ENCODE measurements around the gene MXRA8. TPM values are rescaled to one million over a fixed set of nuclear protein-coding genes. Genes with fewer than 3 reads are reported as not detected.

The MXRA8 gene
- total RNA-seq, 2 donors from 2014 or later, result 1.6 to 3.0 TPM

DNA sequence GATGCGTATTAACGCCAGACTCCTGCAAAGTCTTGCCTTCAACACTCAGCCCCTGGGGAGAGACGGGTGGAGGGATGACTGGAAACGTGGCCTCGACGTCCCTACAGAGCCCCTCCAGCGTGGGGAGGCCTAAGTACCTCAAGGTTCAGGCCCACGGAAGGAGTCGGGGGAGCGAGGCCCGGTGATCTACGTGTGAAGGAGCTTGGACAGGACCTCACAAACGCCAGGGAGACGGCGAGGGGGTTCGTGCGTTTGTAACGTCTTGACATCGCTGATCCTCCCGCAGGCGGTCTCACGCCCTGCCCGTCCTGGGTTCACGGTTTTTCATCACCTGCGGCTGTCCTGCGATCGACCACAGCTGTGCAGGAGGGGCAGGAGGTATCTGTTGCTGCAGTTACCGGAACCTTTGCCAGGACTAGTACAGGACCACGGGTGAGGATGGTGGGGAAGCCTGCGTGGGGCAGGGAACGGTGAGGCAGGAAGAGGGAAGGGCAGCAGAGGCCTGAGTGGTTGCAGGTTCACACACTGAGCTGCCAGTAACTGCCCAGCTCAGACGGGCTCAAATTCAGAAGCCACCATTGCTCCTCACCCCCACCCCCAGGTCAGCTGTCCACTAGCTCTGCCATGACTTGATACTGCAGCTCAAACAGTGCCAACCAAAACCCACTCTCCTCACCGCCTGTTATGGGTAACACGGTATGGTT lies 41.7 kb upstream of the MXRA8 start:
- H3K4me3 Mint-ChIP-seq, result peak overlapping the region; percentile 92 to 97
- peaks cover 15 to 28% of the 10 kb centered on the region in 2 donors for H3K36me3 Mint-ChIP-seq (ENCODE audit: insufficient read depth in 2 of 2)
- H3K4me1 Mint-ChIP-seq (ENCODE audit: low read depth), result peaks cover 63% of the 10 kb centered on the region
- H3K27me3 Mint-ChIP-seq (ENCODE audit: low read depth), result no peaks in the 10 kb centered on the region
- ATAC-seq (replicated peaks in 1 of 2) (no peak), DNase-seq (peak; percentile 22 to 33)
- H3K27ac Mint-ChIP-seq, result peak overlapping the region; percentile 91
- no peaks in the 10 kb centered on the region for H3K9me3 Mint-ChIP-seq

DNA sequence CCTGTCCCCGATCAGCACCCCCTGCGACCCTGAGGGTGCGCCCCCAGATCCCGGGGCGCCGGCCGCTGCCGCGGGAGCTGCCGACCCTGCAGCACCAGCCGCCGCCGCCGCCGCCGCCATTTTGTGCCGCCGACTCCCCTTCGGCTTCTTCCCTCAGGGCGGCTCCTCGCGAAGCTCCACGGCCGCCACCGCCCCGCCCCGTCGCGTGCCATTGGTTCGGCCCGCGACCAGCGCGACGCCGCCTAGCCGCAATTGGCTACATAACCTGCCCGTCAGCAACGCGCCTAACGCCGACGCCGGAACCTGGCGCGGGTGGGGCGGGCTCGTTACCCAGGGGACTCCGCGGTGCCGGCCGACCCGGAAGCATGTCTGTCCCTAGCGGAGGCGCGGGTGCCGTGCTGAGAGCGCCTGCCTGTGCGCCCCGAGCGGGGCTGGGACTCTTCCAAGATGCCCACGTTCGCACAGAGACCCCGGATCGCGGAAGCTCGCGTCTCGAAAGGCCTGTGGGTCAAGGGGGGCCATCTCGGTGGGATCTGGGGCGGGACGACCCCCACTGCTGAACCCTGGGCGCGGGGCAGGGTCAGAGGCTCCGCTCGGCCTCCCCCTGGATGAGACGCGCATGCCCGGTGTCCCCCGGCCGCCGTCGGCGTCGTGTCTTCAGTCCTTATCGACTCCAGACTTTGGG lies 41.0 kb upstream of the MXRA8 start, which contains the start of gene CCNL2:
Gene CCNL2, minus strand, starts transcription at position 149 of the 685 bp plus-strand sequence. Its CDS starts 29 bp downstream, at position 120.
- DNase-seq (peak; percentile 100), ATAC-seq (replicated peaks in 1 of 2) (peak; percentile 98)
- H3K36me3 Mint-ChIP-seq (ENCODE audit: insufficient read depth in 2 of 2), result peaks cover 15 to 32% of the 10 kb centered on the region in 2 donors
- peak within 1 kb of the TSS; percentile 92 to 97 for H3K4me3 Mint-ChIP-seq
- no peaks in the 10 kb centered on the region for H3K9me3 Mint-ChIP-seq
- H3K4me1 Mint-ChIP-seq (ENCODE audit: low read depth), result peaks cover 61% of the 10 kb centered on the region
- peak within 1 kb of the TSS; percentile 91 for H3K27ac Mint-ChIP-seq
- H3K27me3 Mint-ChIP-seq (ENCODE audit: low read depth), result no peaks in the 10 kb centered on the region

DNA sequence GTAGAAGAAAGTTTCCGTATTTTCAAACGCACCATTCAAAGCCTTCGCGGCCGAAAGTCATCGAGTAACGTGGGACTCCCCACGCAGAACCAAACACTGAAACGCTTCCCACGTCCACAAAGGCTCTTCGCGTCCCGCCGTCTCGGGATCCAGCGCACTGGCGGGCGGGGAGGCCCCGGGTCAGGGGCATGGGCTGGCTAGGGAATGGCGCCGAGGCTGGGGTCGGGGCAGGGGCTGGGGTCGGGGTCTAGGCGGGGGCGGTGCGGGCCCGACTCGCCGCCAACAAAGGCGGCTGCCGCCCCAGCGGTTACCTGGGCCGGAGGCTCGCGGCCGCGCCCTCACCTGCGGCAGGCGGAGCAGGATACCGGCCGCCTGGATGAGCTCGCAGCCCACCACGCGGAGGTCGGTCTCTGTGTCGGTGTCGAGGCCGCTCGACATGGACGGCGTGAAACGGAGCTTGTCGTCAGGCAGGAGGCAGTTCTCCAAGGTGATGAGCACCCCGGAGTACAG lies 40.4 kb upstream of the MXRA8 start:
- peak overlapping the region; percentile 92 to 97 for H3K4me3 Mint-ChIP-seq
- H3K36me3 Mint-ChIP-seq (ENCODE audit: insufficient read depth in 2 of 2), result peaks cover 16 to 32% of the 10 kb centered on the region in 2 donors
- DNase-seq (peak in 1 of 2 donors; percentile 29), ATAC-seq (replicated peaks in 1 of 2) (peak; percentile 3)
- H3K4me1 Mint-ChIP-seq (ENCODE audit: low read depth), result peaks cover 60% of the 10 kb centered on the region
- no peaks in the 10 kb centered on the region for H3K9me3 Mint-ChIP-seq
- peak overlapping the region; percentile 89 for H3K27ac Mint-ChIP-seq
- no peaks in the 10 kb centered on the region for H3K27me3 Mint-ChIP-seq (ENCODE audit: low read depth)

DNA sequence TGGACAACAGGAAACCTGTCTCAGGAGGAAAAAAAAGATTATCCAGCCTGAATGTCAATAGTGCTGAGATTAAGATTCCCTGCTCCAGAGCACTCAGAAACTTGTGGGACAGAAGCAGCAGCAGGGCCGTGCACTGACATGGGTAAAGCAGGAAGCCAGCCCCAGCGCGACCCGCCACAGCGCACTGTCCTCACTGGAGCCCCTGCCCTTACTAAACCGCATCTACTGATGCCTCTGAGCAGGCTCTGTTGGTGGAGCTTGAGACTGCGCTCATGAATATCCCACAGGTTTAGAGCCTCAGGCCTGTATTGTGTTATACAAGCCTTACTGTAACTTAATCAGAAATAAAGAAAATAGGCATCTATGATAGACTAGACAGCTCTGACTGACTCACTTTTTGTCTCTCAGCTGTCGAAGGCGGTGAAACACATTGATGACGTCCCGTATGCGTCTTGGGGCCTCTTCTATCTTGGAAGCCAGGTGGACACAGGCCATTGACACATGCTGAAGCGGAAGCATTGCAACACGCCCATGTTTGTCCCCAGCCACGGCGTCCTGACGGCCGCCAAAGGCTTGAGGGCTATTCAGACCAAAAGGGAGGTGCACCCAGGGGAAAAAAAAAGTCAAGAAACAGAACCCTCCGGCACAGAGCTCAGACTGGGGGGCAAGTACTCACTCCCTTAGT lies 39.6 kb upstream of the MXRA8 start:
- peaks cover 57% of the 10 kb centered on the region for H3K4me1 Mint-ChIP-seq (ENCODE audit: low read depth)
- H3K27ac Mint-ChIP-seq, result peak overlapping the region; percentile 89
- DNase-seq (no peak), ATAC-seq (replicated peaks in 1 of 2) (no peak)
- no peaks in the 10 kb centered on the region for H3K9me3 Mint-ChIP-seq
- peaks cover 16 to 36% of the 10 kb centered on the region in 2 donors for H3K36me3 Mint-ChIP-seq (ENCODE audit: insufficient read depth in 2 of 2)
- peak overlapping the region; percentile 92 to 97 for H3K4me3 Mint-ChIP-seq
- no peaks in the 10 kb centered on the region for H3K27me3 Mint-ChIP-seq (ENCODE audit: low read depth)

DNA sequence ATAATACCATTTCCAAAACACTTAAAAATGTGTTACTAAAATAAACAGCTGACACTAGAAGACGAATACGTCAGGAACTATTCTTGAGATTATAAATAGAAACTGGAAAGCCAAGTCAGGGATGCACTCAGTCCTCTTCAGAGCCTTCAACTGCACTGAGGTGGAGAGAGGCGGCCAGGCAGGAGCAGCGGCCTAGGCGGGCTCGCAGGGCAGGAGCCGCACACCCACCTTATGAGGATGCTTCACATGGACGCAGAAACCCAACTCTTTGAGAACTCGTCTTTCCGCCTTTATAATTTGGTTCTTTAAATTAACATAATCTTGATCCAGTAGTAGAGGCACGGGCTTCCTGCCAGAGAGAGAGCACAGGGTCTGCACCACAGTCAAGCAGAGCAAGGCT lies 36.8 kb upstream of the MXRA8 start:
- no peak for DNase-seq
- peaks cover 34% of the 10 kb centered on the region for H3K4me1 Mint-ChIP-seq (ENCODE audit: low read depth)
- H3K9me3 Mint-ChIP-seq, result no peaks in the 10 kb centered on the region
- peaks cover 11 to 48% of the 10 kb centered on the region in 2 donors for H3K36me3 Mint-ChIP-seq (ENCODE audit: insufficient read depth in 2 of 2)
- H3K4me3 Mint-ChIP-seq, result no peak overlapping the region
- no peak for ATAC-seq (replicated peaks in 1 of 2)
- peak overlapping the region; percentile 69 for H3K27ac Mint-ChIP-seq
- H3K27me3 Mint-ChIP-seq (ENCODE audit: low read depth), result no peaks in the 10 kb centered on the region

DNA sequence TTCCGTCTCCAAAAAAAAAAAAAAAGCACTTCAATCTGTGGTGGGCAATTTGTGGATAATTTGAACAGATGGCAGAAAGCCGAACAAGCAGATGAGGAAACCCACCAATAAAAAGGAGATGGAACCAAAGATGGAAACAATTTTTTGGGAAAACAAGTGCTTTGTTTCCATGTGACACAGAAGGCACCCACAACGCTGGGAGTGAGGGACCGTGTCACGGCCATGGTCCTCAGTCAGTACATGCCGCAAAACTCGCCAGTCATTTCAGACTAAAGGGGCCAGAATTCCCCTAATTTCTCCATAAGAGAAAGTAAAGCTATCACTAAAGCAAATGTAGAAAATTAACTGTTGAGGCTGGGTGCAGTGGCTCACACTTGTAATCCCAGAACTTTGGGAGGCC lies 35.8 kb upstream of the MXRA8 start:
- H3K36me3 Mint-ChIP-seq (ENCODE audit: insufficient read depth in 2 of 2), result peaks cover 13 to 57% of the 10 kb centered on the region in 2 donors
- DNase-seq (no peak), ATAC-seq (replicated peaks in 1 of 2) (no peak)
- no peak overlapping the region for H3K27ac Mint-ChIP-seq
- peaks cover 34% of the 10 kb centered on the region for H3K4me1 Mint-ChIP-seq (ENCODE audit: low read depth)
- H3K27me3 Mint-ChIP-seq (ENCODE audit: low read depth), result no peaks in the 10 kb centered on the region
- H3K4me3 Mint-ChIP-seq, result no peak overlapping the region
- H3K9me3 Mint-ChIP-seq, result no peaks in the 10 kb centered on the region

DNA sequence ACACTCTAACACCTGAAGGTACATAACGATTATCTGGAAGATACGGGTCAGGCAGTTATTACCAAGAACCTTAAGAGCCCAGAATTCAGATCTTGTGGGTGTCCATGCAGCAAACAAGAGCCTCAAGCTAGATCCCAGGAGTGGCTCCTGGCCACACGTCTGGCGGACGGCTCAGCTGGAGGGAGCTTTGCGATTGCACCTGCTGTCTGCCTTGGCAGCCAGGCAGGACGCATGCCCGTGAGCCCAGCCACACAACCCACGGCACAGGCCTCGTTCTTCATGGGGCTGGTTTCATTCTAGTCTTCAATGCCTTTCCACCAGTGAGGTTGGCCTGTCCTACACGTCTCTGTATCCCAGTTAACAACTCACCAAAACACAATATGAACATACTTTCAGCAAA lies 35.1 kb upstream of the MXRA8 start:
- no peak overlapping the region for H3K27ac Mint-ChIP-seq
- H3K4me3 Mint-ChIP-seq, result no peak overlapping the region
- no peak for DNase-seq
- H3K27me3 Mint-ChIP-seq (ENCODE audit: low read depth), result no peaks in the 10 kb centered on the region
- H3K4me1 Mint-ChIP-seq (ENCODE audit: low read depth), result peaks cover 34% of the 10 kb centered on the region
- peaks cover 13 to 61% of the 10 kb centered on the region in 2 donors for H3K36me3 Mint-ChIP-seq (ENCODE audit: insufficient read depth in 2 of 2)
- no peak for ATAC-seq (replicated peaks in 1 of 2)
- no peaks in the 10 kb centered on the region for H3K9me3 Mint-ChIP-seq

DNA sequence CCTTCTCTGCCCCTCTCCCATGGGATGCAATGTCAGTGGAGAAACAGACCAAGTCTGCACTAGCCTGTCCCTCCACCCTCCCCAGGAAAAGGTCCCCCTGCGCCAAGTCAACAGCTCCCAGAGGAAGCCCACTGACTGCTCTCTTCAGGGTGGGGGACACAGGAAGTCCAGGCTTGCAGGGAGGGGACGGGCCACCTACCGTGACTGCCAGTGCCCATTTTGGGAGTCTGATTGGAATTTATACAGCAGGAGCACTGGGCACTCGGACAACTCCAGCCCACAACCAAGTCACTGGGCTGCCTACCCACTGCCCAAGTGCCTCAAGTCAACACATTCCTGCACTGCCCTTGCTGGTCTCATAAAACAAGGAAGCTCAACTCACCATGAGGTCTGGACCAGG lies 34.7 kb upstream of the MXRA8 start:
- no peak for ATAC-seq (replicated peaks in 1 of 2)
- peaks cover 30% of the 10 kb centered on the region for H3K4me1 Mint-ChIP-seq (ENCODE audit: low read depth)
- peaks cover 12 to 62% of the 10 kb centered on the region in 2 donors for H3K36me3 Mint-ChIP-seq (ENCODE audit: insufficient read depth in 2 of 2)
- no peaks in the 10 kb centered on the region for H3K9me3 Mint-ChIP-seq
- H3K27ac Mint-ChIP-seq, result no peak overlapping the region
- H3K27me3 Mint-ChIP-seq (ENCODE audit: low read depth), result no peaks in the 10 kb centered on the region
- no peak overlapping the region for H3K4me3 Mint-ChIP-seq
- no peak for DNase-seq

DNA sequence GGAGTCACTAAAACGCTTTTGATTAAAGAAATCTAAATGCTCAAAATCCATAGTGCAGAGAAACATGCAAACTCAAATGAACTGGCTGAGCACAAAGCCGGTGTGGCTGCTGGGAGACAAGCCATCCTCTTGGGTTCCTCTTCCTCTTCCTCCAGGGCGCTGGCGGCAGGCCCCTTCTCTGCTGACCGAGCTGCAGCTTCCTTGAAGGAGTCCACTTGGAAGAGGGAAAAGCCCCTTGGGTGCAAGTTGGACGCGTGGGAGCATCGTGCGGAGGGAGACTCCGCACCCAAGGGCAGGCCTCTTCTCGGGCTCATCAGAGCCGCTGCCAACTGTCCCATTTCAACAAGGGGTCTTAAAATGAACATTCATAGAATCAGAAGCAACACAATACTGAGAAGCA lies 32.9 kb upstream of the MXRA8 start:
- Mint-ChIP-seq H3K4me3 (no peak overlapping the region), H3K27ac (no peak overlapping the region), H3K4me1 (ENCODE audit: low read depth) (peaks cover 21% of the 10 kb centered on the region), H3K27me3 (ENCODE audit: low read depth) (no peaks in the 10 kb centered on the region), H3K9me3 (no peaks in the 10 kb centered on the region), H3K36me3 (ENCODE audit: insufficient read depth in 2 of 2) (peaks cover 14 to 61% of the 10 kb centered on the region in 2 donors)
- DNase-seq, result no peak
- ATAC-seq (replicated peaks in 1 of 2), result no peak

DNA sequence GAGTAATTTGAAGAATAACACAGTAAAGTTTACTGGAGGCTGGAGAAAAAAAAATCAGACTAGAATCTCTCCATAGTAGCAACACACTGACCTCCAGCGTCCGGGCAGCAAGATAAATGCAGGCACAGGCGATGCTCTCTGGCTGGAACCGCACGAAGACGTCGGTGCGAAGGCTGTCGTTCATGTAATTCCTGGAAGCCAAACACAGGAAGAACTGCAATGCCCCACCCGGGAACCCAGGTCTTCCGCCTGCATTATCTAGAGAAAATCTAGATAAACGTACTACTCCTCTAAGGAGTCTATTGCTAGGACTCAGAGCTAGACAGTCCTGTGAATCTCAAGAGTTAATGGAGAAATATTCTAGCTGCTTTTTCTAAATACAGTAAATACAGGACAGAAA lies 32.3 kb upstream of the MXRA8 start:
- no peak overlapping the region for H3K27ac Mint-ChIP-seq
- no peak for ATAC-seq (replicated peaks in 1 of 2)
- no peaks in the 10 kb centered on the region for H3K9me3 Mint-ChIP-seq

DNA sequence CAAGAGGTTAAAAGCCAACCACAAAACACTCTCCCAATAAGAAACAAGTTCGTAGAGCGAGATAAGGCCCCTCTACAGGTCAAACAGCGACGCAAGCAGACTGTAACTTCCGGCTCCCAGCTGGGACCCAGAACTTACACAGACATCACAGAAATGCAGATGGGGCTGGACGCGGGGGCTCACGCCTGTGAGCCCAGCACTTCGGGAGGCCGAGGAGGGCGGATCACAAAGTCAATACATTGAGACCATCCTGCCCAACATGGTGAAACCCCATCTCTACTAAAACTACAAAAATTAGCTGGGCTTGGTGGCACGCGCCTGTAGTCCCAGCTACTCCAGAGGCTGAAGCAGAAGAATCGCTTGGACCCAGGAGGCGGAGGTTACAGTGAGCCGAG lies 29.7 kb upstream of the MXRA8 start:
- H3K36me3 Mint-ChIP-seq (ENCODE audit: insufficient read depth in 2 of 2), result peaks cover 8 to 36% of the 10 kb centered on the region in 2 donors
- H3K4me1 Mint-ChIP-seq (ENCODE audit: low read depth), result no peaks in the 10 kb centered on the region
- DNase-seq (no peak), ATAC-seq (replicated peaks in 1 of 2) (no peak)
- no peaks in the 10 kb centered on the region for H3K27me3 Mint-ChIP-seq (ENCODE audit: low read depth)
- H3K4me3 Mint-ChIP-seq, result no peak overlapping the region
- H3K27ac Mint-ChIP-seq, result no peak overlapping the region
- H3K9me3 Mint-ChIP-seq, result no peaks in the 10 kb centered on the region

More for the DNA sequence above, 32.3 kb upstream of the MXRA8 start:
- H3K36me3 Mint-ChIP-seq (ENCODE audit: insufficient read depth in 2 of 2), result peaks cover 14 to 59% of the 10 kb centered on the region in 2 donors
- H3K4me1 Mint-ChIP-seq (ENCODE audit: low read depth), result peaks cover 19% of the 10 kb centered on the region
- no peak overlapping the region for H3K4me3 Mint-ChIP-seq
- no peak for DNase-seq
- H3K27me3 Mint-ChIP-seq (ENCODE audit: low read depth), result no peaks in the 10 kb centered on the region

DNA sequence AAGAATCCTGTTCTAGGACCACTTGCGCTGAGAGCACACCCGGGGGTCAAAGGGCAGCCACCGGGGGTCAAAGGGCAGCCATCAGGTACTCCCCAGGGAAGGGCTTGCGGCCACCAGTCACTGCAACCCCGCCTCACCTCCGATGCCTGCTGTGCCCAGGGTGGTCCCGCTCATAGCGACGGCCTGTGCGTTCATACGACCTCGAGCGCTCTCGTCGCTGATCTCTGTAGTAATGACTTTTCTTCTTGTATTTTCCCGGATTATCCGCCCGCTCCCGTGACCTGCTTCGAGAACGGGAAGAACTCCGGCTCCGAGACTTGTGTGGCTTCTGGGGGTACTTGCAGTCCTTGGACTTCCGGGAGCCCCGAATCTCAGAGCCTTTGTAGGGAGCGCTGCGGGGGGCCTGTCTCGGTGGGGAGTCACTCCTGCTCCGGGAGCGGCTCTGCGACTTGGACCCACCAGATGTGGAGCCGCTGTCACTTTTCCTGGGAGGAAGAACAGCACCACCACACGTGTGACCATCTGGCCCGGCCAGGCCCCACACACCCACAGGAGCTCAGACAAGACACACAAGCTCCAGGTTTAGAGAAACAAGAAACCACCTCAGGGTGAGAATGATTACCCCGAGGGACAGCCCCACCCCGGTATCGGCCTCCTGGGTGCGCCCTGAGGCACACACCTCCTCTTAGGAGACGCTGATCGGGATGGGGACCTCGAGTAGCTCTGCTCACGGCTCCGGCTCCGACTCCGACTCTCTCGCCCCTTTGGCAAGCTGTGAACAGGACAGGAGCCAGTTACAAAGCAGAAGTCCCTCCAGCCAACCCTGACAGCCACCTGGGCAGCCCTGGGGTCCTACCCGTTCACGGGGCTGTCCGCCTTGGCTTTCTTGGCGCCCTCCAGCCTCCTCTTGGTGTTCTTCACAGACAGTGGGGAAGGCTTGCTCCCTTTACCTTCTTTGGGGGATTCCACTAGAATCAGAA lies 29.0 kb upstream of the MXRA8 start:
- H3K9me3 Mint-ChIP-seq, result no peaks in the 10 kb centered on the region
- DNase-seq, result no peak
- peaks cover 8 to 31% of the 10 kb centered on the region in 2 donors for H3K36me3 Mint-ChIP-seq (ENCODE audit: insufficient read depth in 2 of 2)
- no peaks in the 10 kb centered on the region for H3K27me3 Mint-ChIP-seq (ENCODE audit: low read depth)
- H3K4me1 Mint-ChIP-seq (ENCODE audit: low read depth), result no peaks in the 10 kb centered on the region
- H3K27ac Mint-ChIP-seq, result no peak overlapping the region
- ATAC-seq (replicated peaks in 1 of 2), result no peak
- no peak overlapping the region for H3K4me3 Mint-ChIP-seq
